ENCODE measurements around the gene LACTB. TPM values are rescaled to one million over a fixed set of nuclear protein-coding genes. Genes with fewer than 3 reads are reported as not detected.

The LACTB gene
- total RNA-seq, 1 donor from 2014 or later: 11.2 TPM

GRCh38 chr15:63075015-63075983, 46.4 kb upstream of the LACTB start:
- Mint-ChIP-seq H3K27me3 (ENCODE audit: unreplicated experiment) (no peaks in the 10 kb centered on the region), H3K27ac (ENCODE audit: unreplicated experiment) (peak overlapping the region; percentile 27), H3K36me3 (ENCODE audit: unreplicated experiment) (peaks cover 20% of the 10 kb centered on the region), H3K9me3 (ENCODE audit: unreplicated experiment) (no peaks in the 10 kb centered on the region), H3K4me1 (ENCODE audit: unreplicated experiment) (peaks cover 35% of the 10 kb centered on the region), H3K4me3 (ENCODE audit: unreplicated experiment) (no peak overlapping the region)
- no peak for DNase-seq (ENCODE audit: extremely low spot score, unreplicated experiment)
- no peak for TF ChIP-seq CTCF (IDR thresholded peaks at IDR 0.05)

GRCh38 chr15:63075984-63076713, 45.5 kb upstream of the LACTB start:
- H3K27ac Mint-ChIP-seq (ENCODE audit: unreplicated experiment): peak overlapping the region; percentile 27

GRCh38 chr15:63076714-63077046, 45.0 kb upstream of the LACTB start:
- Mint-ChIP-seq H3K27me3 (ENCODE audit: unreplicated experiment) (no peaks in the 10 kb centered on the region), H3K27ac (ENCODE audit: unreplicated experiment) (no peak overlapping the region), H3K9me3 (ENCODE audit: unreplicated experiment) (no peaks in the 10 kb centered on the region), H3K36me3 (ENCODE audit: unreplicated experiment) (peaks cover 8% of the 10 kb centered on the region), H3K4me1 (ENCODE audit: unreplicated experiment) (peaks cover 31% of the 10 kb centered on the region), H3K4me3 (ENCODE audit: unreplicated experiment) (no peak overlapping the region)
- no peak for DNase-seq (ENCODE audit: extremely low spot score, unreplicated experiment)
- TF ChIP-seq CTCF (IDR thresholded peaks at IDR 0.05): no peak

More at GRCh38 chr15:63075984-63076713, 45.5 kb upstream of the LACTB start:
- Mint-ChIP-seq H3K4me3 (ENCODE audit: unreplicated experiment) (no peak overlapping the region), H3K4me1 (ENCODE audit: unreplicated experiment) (peaks cover 32% of the 10 kb centered on the region), H3K9me3 (ENCODE audit: unreplicated experiment) (no peaks in the 10 kb centered on the region), H3K36me3 (ENCODE audit: unreplicated experiment) (peaks cover 11% of the 10 kb centered on the region), H3K27me3 (ENCODE audit: unreplicated experiment) (no peaks in the 10 kb centered on the region)
- DNase-seq (ENCODE audit: extremely low spot score, unreplicated experiment): no peak
- no peak for TF ChIP-seq CTCF (IDR thresholded peaks at IDR 0.05)

- no peaks in the 10 kb centered on the region for H3K9me3 Mint-ChIP-seq (ENCODE audit: unreplicated experiment)
- H3K36me3 Mint-ChIP-seq (ENCODE audit: unreplicated experiment): no peaks in the 10 kb centered on the region
- H3K27ac Mint-ChIP-seq (ENCODE audit: unreplicated experiment): no peak overlapping the region
- H3K4me3 Mint-ChIP-seq (ENCODE audit: unreplicated experiment): no peak overlapping the region
- DNase-seq (ENCODE audit: extremely low spot score, unreplicated experiment): no peak
- H3K4me1 Mint-ChIP-seq (ENCODE audit: unreplicated experiment): peaks cover 25% of the 10 kb centered on the region
- no peaks in the 10 kb centered on the region for H3K27me3 Mint-ChIP-seq (ENCODE audit: unreplicated experiment)
- no peak for TF ChIP-seq CTCF (IDR thresholded peaks at IDR 0.05)
These were observed 43.7 kb upstream of the LACTB start for GRCh38 chr15:63077952-63078351.

Data from osteocyte (in vitro differentiated cells).